HG03521 (cell line): ENCODE results near the gene SMIM31.

Experiments
- ATAC-seq: cut with Tn5 transposase; IDR thresholded peaks from one replicate; pipeline ENCODE4 v1.9.1; 2021; ENCODE audit warnings: mild to moderate bottlenecking, moderate library complexity; ENCODE audit not compliant: unreplicated experiment

Gene SMIM31

DNA sequence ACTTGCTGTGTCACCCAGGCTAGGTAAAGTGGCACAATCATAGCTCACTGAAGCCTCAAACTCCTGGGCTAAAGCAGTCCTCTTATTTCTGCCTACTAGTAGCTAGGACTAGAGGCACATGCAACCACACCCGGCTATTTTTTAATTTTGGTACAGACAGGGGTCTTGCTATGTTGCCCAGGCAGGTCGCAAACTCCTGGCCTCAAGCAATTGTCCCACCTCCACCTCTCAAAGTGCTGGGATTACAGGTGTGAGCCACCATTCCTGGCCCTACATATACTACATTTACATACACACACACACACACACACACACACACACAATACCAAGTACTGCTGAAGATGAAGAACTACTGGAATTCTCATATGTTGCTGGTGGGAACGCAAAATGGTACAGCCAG lies 26.9 kb downstream of the SMIM31 start:
- no peak for ATAC-seq

- ATAC-seq: no peak
Observed at GRCh38 chr4:164783976-164784375, 30.0 kb downstream of the SMIM31 start.

DNA sequence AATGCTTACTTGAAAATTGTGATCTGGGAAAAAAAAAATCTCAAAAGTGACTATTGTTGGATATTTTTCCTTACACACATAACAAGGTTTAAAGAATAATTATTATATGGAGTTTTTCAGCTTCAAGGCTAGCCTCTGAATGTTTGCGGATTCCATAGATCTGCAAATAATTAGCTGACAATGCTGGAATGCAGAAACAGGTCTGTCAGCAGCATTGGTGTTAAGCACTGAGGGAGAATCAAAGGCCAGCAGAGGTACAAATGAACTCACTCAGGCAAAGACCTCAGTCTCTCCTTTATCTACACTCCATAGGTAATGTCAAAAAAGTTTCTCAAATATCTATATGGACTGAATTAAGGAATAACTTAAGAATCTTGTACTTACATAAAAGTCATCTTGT lies 35.1 kb downstream of the SMIM31 start:
- no peak for ATAC-seq

GRCh38 chr4:164790249-164790648 lies 36.3 kb downstream of the SMIM31 start:
- no peak for ATAC-seq

DNA sequence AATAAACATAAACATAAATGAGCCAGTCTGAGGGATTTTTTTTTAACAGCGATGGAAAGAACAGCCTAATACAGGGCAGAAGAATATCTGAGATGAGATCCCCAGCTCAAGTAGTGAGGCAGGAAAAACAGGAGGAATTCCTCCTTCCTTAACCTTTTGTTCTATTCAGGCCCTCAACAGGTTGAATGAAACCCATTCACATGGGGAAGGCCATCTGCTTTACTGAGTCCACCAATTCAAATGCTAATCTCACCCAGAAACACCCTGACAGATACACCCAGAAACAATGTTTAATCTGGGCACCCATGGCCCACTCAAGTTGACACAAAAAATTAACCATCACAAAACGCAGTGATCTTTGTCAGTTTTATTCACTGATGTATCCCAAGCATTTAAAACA lies 45.5 kb downstream of the SMIM31 start:
- no peak for ATAC-seq

DNA sequence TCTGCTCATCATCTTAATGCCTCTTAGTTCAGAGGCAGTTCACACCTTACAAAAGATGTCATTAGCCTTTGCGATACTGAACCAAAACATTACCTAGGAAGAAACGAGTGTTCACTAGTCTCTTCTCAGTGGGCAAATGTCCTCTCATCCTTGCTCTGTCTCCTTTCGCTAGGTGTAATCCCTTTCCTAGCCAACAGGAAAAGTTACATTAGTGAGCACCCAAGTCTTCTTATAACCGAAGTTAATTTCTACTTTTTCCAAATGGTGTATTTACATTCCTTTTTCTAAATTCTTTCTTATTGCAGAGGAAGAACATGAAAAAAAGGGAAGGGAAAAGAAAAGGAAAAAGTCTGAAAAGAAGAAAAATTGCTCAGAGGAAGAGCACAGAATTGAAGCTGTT lies 46.9 kb downstream of the SMIM31 start:
- no peak for ATAC-seq

DNA sequence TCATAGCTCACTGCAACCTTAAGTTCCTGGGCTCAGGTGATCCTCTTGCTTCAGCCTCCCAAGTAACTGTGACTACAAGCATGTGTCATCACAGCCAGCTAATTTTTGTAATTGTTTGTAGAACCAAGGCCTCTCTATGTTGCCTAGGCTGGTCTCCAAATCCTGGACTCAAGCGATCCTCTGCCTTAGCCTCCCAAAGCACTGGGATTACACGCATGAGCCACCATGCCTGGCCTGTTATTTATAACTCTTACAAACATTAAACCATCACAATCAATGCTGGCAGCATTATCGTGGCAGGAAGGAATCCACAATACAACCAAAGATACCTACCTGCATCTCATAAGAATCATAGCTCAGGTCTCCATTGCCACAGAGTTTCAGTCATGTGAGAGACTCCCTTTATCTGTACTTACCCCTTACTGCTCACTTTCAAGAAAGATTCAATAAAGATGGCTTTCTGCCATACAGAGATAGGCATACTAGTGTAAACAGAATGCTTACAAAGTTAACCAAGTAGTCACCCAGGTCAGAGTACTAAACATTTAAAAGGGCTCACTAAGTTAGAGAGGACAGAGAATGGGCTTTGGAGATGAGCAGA lies 48.5 kb downstream of the SMIM31 start:
- no peak for ATAC-seq

DNA sequence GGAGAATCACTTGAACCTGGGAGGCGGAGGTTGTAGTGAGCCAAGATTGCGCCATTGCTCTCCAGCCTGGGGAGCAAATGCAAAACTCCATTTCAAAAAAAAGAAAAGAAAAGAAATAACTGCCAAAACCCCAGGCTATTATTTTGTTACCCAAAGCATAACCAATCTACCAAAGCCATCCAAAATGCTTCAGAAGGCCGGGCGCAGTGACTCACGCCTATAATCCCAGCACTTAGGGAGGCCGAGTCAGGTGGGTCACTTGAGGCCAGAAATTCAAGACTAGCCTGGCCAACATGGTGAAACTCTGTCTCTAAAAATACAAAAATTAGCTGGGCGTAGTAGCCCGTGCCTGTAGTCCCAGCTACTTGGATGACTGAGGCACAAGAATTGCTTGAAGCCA lies 49.8 kb downstream of the SMIM31 start:
- no peak for ATAC-seq

DNA sequence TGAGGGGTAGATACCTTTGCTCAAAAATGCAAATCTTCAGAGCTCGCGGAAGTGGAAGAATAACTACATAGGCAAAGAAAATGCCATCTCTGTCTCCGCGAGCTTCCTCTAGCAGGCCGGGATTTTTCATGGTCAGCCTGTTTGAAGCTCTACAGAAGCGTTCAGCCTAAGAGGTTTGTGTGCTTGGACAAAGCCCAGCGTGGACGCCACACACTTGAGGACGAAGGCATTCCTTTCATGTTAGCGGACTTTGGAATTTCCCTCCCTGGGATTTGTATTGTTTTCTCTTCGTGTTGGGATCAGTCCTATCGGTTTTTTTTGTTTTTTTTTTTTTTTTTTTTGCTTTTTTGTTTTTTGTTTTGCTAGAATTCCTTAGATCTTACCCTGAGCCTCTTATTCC lies 53.7 kb downstream of the SMIM31 start:
- no peak for ATAC-seq

DNA sequence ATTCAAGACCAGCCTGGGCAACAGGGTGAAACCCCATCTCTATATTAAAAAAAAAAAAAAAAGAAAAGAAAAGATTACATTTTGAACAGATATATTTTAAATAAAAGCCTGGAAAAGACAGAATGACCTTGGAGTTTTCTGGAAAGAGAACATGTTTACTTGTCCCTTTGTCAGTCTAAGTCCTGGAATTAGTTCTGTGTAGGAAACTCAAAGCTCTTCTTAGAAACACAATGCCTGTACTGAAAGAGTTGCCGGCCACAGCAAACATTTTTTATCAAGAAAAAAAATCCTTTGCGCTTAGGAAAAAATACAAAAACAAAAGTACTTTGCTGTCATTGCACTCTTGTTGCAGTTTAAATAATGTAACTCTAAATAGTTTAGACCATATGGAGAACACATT lies 59.6 kb downstream of the SMIM31 start:
- ATAC-seq: no peak

GRCh38 chr4:164815711-164816110 lies 61.8 kb downstream of the SMIM31 start:
- ATAC-seq: no peak

DNA sequence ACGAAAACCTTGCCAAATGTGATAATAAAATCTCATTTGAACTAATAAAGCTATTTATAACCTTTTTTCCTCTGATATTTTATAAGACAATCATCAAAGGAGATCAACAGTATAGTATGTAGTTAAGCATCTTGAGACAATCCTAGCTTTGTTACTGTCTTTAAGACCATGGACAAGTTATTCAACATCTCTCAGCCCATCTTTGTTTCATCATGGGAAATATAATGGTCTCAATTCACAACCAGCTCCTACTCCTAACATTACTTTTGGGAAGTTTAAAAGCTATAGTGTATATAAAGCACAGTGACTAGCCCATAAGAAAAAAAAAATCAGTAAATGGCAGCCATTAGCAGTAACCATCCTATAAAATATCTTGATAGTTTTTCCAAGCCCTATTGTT lies 65.4 kb downstream of the SMIM31 start:
- no peak for ATAC-seq

- ATAC-seq: no peak
Observed at GRCh38 chr4:164821711-164822110, 67.8 kb downstream of the SMIM31 start.

- no peak for ATAC-seq
Observed at GRCh38 chr4:164824581-164824980, 70.7 kb downstream of the SMIM31 start.

DNA sequence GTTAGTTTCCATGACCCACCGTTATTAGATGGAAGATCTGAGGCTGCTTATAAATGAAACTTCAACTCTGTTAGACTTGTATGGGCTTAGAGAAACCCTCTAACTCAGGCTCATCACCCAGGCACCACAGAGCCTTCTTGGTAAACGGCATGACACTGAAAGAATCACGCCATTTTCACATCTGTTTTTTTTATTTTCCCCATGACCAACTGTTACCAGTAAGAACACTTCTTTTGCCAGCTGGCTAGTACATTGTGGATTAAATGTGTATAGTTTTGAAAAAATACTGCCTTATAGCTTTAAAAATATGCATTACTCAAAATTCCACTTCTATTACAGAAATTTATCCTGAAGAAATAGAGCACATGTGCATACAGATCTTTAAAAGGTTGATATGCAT lies 75.0 kb downstream of the SMIM31 start:
- no peak for ATAC-seq

DNA sequence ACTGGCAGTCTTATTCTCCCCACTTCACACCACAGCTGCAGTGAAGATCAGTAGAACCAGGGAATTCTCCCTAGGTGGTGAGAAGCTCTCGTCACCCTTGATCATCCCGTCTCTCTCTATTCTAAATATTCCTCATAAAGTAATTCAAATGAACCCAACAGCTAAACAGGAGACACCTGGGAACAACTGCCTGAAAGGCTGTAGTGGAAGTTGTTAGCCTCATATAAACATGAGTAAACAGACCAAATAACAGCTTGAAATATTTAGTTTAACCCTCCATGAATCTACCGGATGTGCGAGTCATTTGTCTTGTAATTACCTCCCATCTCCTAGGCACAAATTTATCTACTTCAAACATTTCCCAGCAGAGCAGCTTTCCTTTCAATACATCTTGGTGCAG lies 92.6 kb downstream of the SMIM31 start:
- no peak for ATAC-seq

DNA sequence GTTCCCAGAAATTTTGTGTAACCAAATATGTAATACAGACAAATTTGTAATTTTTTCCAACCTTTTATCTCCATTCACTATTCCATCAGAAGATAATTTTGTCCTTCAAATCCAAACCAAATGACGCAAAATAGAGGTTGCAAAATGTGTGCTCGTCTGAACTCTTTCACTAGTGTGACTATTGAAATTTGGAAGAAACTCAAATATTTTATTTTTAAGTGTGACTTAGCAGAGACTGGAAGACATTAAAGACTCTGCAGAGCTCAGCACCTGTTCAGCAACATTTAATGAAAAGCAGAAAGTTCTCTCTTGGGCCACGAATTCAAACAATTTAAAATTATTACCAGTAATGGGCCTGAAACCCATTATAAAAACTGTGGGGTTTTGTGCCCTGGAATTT lies 93.1 kb downstream of the SMIM31 start:
- ATAC-seq: no peak

DNA sequence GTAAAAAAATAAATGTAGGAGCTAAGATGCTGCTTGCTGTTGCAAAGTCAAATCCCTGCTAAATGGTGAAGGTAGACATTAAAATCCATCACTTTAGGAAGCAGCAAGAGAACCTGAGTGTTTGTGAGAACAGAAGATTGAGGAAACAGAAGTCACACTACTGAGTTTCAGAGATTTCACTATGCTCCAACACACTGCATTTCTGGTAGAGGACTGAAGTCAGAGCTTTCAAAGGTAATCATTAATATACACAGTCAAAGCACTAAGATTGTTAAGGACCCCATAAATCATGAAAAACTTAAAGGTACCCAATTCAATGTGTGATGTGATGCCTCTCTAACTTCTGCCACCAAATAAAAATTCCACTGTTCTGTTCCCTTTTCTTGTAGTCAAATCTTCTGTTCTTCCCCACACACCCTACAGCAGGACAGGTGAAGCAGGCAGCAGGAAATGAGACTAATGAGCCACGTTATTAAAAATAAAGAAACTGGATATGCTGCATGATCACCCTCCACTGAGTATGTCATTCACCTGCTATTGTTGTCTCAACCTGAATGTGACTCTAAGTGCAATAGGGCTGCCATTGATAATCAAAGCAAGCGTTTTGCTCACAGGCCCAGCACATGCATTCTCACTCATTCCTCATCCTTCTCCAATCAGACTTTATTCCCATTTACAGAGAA lies 94.2 kb downstream of the SMIM31 start:
- ATAC-seq: no peak
